Activated naive CD8-positive, alpha-beta T cell treated with anti-CD3 and anti-CD28 coated beads, Interleukin-2, amount 50 U/mL, for 24 hours (primary cell): Measurements from ENCODE around the gene VAV1.
"Not testable (repeated sequence)": the region's sequence is repeated elsewhere in the genome, so short reads cannot be mapped to it uniquely, and the experiment has no call there.

Source experiments
- ATAC-seq: fragments of 150-1000 bp; cut with Tn5 transposase; one replicate; pipeline ENCODE4 v1.10.0; 2021
- DNase-seq: peaks from one replicate; pipeline ENCODE4 v3.0.0; 2021
- H3K27ac Mint-ChIP-seq: one replicate; pipeline ENCODE4 v1.8.0; 2021; ENCODE audit warnings: mild to moderate bottlenecking, mixed read lengths
- H3K27me3 Mint-ChIP-seq: one replicate; pipeline ENCODE4 v1.8.0; 2021; ENCODE audit warnings: mixed read lengths
- H3K36me3 Mint-ChIP-seq: one replicate; pipeline ENCODE4 v1.8.0; 2021; ENCODE audit warnings: low read depth, mixed read lengths
- H3K4me1 Mint-ChIP-seq: one replicate; pipeline ENCODE4 v1.8.0; 2021; ENCODE audit warnings: mixed read lengths
- H3K4me3 Mint-ChIP-seq: one replicate; pipeline ENCODE4 v1.8.0; 2021; ENCODE audit warnings: mild to moderate bottlenecking, moderate library complexity, mixed read lengths
- H3K9me3 Mint-ChIP-seq: one replicate; pipeline ENCODE4 v1.8.0; 2021; ENCODE audit warnings: mixed read lengths

Gene VAV1

GRCh38 chr19:6762253-6762797 lies 10.2 kb upstream of the VAV1 start:
- Mint-ChIP-seq H3K4me1 (peaks cover 32% of the 10 kb centered on the region), H3K36me3 (peaks cover 17% of the 10 kb centered on the region)
- H3K9me3 Mint-ChIP-seq, H3K4me3 Mint-ChIP-seq, H3K27ac Mint-ChIP-seq, DNase-seq, ATAC-seq, H3K27me3 Mint-ChIP-seq: not testable (repeated sequence)

DNA sequence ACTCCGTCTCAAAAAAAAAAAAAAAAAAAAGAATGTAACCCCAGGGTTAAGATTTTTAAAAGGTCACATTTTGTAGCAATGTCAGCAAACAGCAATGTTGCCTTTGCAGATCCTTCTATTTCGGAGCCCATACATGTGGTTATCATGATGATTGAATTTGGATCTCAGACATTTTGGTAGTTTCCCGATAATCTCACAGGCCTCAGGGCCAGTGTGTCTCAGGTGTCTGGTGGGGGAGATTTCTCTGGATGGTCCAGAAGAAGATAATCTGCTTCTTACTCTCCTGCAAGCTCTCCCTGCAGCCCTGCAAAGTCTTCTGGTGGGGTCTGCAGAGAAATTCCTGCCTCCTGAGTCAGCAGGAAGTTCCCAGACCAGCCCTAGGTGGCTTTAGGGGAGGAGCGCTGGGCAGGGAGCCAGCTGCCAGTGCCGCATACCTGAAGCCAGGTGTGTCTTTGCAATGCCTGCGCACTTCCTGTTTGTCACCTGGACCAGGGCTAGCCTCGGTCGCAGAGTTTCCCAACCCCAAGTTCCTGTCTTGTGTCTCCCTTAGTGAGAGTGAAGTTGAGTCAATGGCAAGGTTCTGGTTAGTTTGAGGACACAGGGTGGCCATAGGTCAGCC lies 6.7 kb upstream of the VAV1 start:
- peak overlapping the region; percentile 96 for H3K4me3 Mint-ChIP-seq
- ATAC-seq (no peak), DNase-seq (no peak)
- peaks cover 45% of the 10 kb centered on the region for H3K4me1 Mint-ChIP-seq
- peak overlapping the region; percentile 85 for H3K27ac Mint-ChIP-seq
- H3K36me3 Mint-ChIP-seq, result peaks cover 6% of the 10 kb centered on the region
- H3K27me3 Mint-ChIP-seq, result no peaks in the 10 kb centered on the region
- H3K9me3 Mint-ChIP-seq, result no peaks in the 10 kb centered on the region

GRCh38 chr19:6766357-6767080 lies 6.0 kb upstream of the VAV1 start:
- no peaks in the 10 kb centered on the region for H3K27me3 Mint-ChIP-seq
- ATAC-seq (no peak), DNase-seq (peak; percentile 20)
- no peaks in the 10 kb centered on the region for H3K9me3 Mint-ChIP-seq
- peak overlapping the region; percentile 85 for H3K27ac Mint-ChIP-seq
- H3K4me3 Mint-ChIP-seq, result peak overlapping the region; percentile 96
- peaks cover 46% of the 10 kb centered on the region for H3K4me1 Mint-ChIP-seq
- H3K36me3 Mint-ChIP-seq, result no peaks in the 10 kb centered on the region

DNA sequence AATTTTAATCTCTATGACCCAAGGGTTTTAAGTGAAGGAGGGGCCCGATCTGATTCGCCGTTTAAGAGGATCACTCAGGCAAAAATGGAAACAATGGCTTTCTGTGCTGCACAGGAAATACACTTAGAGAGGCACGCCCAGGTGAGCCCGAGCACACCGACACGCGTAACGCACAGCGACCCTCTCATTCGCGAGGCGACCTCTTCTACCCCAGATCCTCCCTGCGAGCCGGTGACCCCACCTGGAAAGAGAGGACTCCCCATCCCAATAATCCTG lies 5.5 kb upstream of the VAV1 start:
- DNase-seq, result no peak
- peak overlapping the region; percentile 96 for H3K4me3 Mint-ChIP-seq
- H3K36me3 Mint-ChIP-seq, result no peaks in the 10 kb centered on the region
- peak; percentile 42 for ATAC-seq
- peaks cover 51% of the 10 kb centered on the region for H3K4me1 Mint-ChIP-seq
- H3K27ac Mint-ChIP-seq, result peak overlapping the region; percentile 85
- H3K9me3 Mint-ChIP-seq, result no peaks in the 10 kb centered on the region
- no peaks in the 10 kb centered on the region for H3K27me3 Mint-ChIP-seq

- ATAC-seq, result peak; percentile 72
- Mint-ChIP-seq H3K27ac (peak within 1 kb of the TSS; percentile 85), H3K4me3 (peak within 1 kb of the TSS; percentile 96), H3K4me1 (peaks cover 55% of the 10 kb centered on the region), H3K36me3 (no peaks in the 10 kb centered on the region), H3K27me3 (no peaks in the 10 kb centered on the region), H3K9me3 (no peaks in the 10 kb centered on the region)
- peak; percentile 92 for DNase-seq
Measured at GRCh38 chr19:6767357-6768235, 4.9 kb upstream of the VAV1 start, which contains the start of gene SH2D3A. SH2D3A (minus strand) TSS chr19:6767435; CDS start chr19:6763748, 3,687 bp downstream.

DNA sequence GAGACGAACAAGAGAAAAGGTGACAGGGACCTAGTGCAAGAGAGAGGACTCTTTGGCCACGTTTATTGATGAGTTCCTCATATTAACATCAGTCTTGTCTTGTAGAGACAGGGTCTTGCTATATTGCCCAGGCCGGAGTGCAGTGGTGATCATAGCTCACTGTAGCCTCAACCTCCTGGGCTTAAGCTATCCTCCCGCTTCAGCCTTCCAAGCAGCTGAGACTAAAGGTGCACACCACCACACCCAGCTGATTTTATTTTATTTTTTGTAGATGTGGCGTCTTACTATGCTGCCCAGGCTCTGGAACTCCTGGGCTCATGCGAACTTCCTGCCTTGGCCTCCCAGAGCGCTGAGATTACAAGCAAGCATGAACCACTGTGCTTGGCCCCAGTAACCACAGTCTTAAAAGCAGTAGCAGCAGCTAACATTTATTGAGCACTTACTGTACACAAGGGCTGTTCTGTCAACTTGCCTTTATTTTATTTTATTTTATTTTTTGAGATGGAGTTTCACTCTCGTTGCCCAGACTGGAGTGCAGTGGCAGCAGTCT lies 4.2 kb upstream of the VAV1 start:
- Mint-ChIP-seq H3K27ac (peak overlapping the region; percentile 85), H3K9me3 (no peaks in the 10 kb centered on the region), H3K4me3 (peak overlapping the region; percentile 96), H3K36me3 (no peaks in the 10 kb centered on the region), H3K27me3 (no peaks in the 10 kb centered on the region), H3K4me1 (peaks cover 55% of the 10 kb centered on the region)
- DNase-seq, result peak; percentile 25
- no peak for ATAC-seq

GRCh38 chr19:6769006-6769619 lies 3.4 kb upstream of the VAV1 start:
- no peaks in the 10 kb centered on the region for H3K27me3 Mint-ChIP-seq
- DNase-seq (no peak), ATAC-seq (no peak)
- no peak overlapping the region for H3K27ac Mint-ChIP-seq
- H3K36me3 Mint-ChIP-seq, result peaks cover 3% of the 10 kb centered on the region
- H3K4me1 Mint-ChIP-seq, result peaks cover 61% of the 10 kb centered on the region
- H3K4me3 Mint-ChIP-seq, result no peak overlapping the region
- no peaks in the 10 kb centered on the region for H3K9me3 Mint-ChIP-seq

GRCh38 chr19:6771648-6772027 lies 870 bp upstream of the VAV1 start:
- Mint-ChIP-seq H3K27ac (peak overlapping the region; percentile 87), H3K9me3 (peaks cover 11% of the 10 kb centered on the region), H3K36me3 (peaks cover 20% of the 10 kb centered on the region), H3K4me3 (peak overlapping the region; percentile 90), H3K4me1 (peaks cover 59% of the 10 kb centered on the region)
- H3K27me3 Mint-ChIP-seq, DNase-seq, ATAC-seq: not testable (repeated sequence)

DNA sequence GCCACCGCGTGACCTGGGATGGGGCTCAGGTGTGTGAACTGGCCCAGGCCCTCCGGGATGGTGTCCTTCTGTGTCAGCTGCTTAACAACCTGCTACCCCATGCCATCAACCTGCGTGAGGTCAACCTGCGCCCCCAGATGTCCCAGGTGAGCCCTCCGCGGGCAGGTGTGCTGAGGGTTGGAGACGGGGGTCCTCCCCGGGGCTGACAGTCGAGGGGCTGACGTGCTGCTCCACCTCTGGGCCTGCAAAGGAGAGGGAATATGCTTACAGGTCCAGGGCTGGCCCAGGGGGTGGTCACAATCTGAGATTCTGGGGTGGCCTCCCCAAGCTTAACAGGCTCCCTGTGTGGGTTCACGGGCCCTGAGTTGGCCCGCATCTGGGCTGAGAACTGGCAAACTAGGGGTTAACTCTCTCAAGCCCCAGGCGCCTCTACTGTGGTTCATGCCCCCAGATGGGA lies 386 bp downstream of the VAV1 start:
- DNase-seq (no peak), ATAC-seq (no peak)
- Mint-ChIP-seq H3K27ac (peak overlapping the region; percentile 93), H3K27me3 (no peaks in the 10 kb centered on the region), H3K4me3 (peak overlapping the region; percentile 90), H3K4me1 (peaks cover 61% of the 10 kb centered on the region), H3K9me3 (peaks cover 11% of the 10 kb centered on the region), H3K36me3 (peaks cover 29% of the 10 kb centered on the region)

- Mint-ChIP-seq H3K4me1 (peaks cover 61% of the 10 kb centered on the region), H3K36me3 (peaks cover 32% of the 10 kb centered on the region), H3K4me3 (peak overlapping the region; percentile 90), H3K9me3 (peaks cover 11% of the 10 kb centered on the region), H3K27ac (peak overlapping the region; percentile 93), H3K27me3 (no peaks in the 10 kb centered on the region)
- ATAC-seq (peak; percentile 66), DNase-seq (peak; percentile 74)
Measured at GRCh38 chr19:6773323-6773931, 919 bp downstream of the VAV1 start.

DNA sequence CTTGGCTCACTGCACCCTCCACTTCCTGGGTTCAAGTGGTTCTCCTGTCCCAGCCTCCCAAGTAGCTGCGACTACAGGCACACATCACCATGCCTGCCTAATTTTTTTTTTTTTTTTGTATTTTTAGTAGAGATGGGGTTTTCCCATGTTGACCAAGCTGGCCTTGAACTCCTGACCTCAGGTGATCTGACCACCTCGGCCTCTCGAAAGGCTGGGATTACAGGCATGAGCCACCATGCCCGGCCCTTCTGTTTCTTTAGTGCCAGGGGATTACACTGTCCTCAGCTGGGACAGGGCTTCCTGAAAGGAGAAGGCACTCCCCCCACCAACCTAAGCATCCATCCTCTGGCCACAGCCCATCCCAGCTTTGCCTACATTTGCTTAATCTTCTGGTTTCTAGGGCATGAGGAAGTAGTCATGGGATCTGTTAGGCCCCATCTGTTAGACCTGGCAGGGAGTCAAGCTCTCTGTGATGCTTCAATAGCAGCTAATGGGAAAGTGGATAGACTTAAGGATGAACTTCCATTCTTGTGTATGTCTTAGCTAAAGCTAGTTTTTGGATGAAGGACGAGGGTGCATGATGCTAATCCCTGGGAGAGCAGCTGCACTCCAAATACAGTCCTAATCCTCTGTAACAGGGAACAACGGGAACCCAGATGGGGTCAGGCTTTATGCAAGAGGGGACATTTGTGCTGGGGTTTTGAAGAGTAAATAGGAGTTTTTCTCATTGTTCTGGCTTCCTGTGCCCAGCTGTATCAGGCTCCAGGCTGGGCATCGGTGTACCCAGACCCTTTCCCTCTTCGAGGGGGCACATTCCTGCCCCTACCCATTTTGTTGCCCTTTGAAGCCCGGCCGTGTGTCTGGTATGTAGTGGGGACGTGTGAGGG lies 2.6 kb downstream of the VAV1 start:
- Mint-ChIP-seq H3K4me3 (peak overlapping the region; percentile 40), H3K27ac (peak overlapping the region; percentile 66), H3K36me3 (peaks cover 36% of the 10 kb centered on the region), H3K9me3 (peaks cover 11% of the 10 kb centered on the region), H3K4me1 (peaks cover 61% of the 10 kb centered on the region), H3K27me3 (no peaks in the 10 kb centered on the region)
- no peak for ATAC-seq
- no peak for DNase-seq

GRCh38 chr19:6776045-6776444 lies 3.5 kb downstream of the VAV1 start:
- H3K27ac Mint-ChIP-seq, H3K27me3 Mint-ChIP-seq, DNase-seq, H3K4me3 Mint-ChIP-seq, ATAC-seq: not testable (repeated sequence)
- Mint-ChIP-seq H3K4me1 (peaks cover 61% of the 10 kb centered on the region), H3K36me3 (peaks cover 40% of the 10 kb centered on the region), H3K9me3 (peaks cover 11% of the 10 kb centered on the region)

DNA sequence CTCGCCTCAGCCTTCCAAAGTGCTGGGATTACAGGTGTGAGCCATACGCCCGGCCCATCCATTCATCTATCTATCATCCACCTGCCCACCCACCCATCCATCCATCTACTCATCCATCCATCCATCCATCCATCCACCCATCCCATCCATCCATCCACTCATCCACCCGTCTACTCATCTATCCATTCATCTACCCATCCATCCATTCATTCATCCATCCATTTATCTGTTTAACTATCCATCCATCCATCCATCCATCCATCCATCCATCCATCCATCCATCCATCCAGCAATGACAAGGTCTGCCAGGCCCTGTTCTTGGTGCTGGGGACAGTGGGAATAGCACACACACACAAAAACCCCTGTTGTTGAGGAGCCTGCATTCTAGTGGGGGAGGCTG lies 4.5 kb downstream of the VAV1 start:
- Mint-ChIP-seq H3K9me3 (peaks cover 11% of the 10 kb centered on the region), H3K36me3 (peaks cover 44% of the 10 kb centered on the region), H3K27ac (peak overlapping the region; percentile 37), H3K4me3 (no peak overlapping the region), H3K4me1 (peaks cover 61% of the 10 kb centered on the region), H3K27me3 (no peaks in the 10 kb centered on the region)
- DNase-seq (no peak), ATAC-seq (no peak)
